GM19351 (cell line): Measurements from ENCODE around the gene HECTD1.
"Not testable (repeated sequence)": the region's sequence is repeated elsewhere in the genome, so short reads cannot be mapped to it uniquely, and the experiment has no call there.

Source experiments
- ATAC-seq: cut with Tn5 transposase; IDR thresholded peaks from one replicate; pipeline ENCODE4 v1.9.1; 2021; ENCODE audit warnings: mild to moderate bottlenecking, moderate library complexity; ENCODE audit not compliant: unreplicated experiment

Gene HECTD1

DNA sequence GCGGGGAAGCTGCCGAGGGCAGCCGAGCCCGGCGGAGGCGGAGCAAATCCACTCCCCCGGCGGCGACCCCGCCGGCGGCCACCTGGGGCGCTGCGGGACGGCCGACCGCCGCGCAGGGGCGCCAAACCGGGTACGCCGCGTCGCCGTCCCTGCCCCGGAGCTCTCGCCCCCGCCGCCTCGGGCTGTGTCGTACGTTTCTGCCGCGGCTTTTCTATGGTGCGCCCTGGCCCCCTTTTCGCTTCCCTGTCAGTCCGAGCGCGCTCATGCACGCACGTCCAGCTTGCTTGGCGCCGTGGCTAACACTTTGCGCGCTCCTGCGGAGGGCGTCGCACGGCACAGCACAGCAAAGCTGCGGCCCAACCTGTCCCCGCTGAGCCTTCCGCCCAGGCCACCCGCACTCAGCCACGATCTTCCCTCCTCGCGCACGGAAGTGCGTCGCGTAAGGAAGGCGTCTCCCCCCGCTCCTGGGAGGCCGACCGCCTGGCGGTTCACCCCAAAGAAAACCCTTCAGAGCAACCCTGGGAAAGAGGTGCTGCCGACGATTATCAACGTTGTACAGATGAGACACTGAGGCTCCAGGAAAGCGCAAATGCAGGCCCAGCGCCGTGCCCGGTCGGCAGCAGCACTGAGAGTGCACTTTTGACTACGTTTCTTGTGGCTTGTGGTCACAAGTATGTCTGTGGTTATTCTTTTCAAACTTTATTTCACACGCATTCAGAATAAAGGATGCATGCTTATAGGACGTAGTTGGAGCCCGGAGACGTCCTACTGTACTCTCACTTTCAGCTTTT is at the start of gene HECTD1:
TSS of gene HECTD1 (minus strand) at position 39 of the 791 bp plus-strand sequence. CDS start 1,857 bp downstream, outside the sequence.
- ATAC-seq = peak; percentile 65

DNA sequence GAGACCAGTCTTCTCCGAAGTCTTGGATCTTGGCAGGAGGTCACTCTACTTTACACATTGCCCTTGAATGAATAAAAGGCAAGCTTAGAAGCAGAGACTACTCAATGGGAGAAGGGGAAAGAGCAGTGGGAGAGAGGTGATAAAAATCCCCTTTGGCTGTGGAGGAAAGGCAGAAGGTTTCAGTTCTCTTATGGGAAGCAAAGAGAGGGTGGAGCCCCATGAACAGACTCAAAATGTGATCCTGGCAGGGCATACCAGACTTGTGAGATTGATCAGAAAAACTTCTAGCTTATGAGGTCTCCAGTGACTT is 49.6 kb upstream of the HECTD1 start:
- ATAC-seq = no peak

DNA sequence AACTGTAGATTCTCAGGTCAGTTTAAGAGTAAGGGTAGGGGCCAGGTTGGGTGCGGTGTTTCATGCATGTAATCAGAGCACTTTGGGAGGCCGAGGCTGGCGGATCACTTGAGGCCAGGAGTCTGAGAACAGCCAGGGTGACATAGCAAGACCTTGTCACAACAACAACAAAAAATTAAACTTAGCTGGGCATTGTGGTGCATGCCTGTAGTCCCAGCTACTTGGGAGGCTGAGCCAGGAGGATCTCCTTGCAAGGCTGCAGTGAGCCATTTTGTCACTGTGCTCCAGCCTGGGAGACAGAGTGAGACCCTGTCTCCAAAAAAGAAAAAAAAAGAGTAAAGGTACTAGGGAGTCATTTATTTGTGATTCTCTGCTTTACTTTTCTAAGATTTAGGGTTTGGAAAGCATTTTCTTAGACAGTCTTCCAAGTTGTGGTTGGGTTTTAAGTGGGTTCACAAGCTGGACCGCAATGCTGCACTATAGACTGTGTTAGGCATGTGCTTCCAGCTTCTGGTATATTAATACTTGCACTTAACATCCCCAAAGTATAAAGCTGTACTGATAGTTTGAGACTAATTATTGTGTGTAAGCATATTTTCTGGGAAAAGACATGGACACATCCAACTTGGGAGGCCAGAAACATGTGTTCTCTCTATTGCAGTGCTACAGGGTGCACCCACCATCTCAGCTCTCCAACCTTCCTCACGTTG is 49.1 kb upstream of the HECTD1 start:
- no peak for ATAC-seq

DNA sequence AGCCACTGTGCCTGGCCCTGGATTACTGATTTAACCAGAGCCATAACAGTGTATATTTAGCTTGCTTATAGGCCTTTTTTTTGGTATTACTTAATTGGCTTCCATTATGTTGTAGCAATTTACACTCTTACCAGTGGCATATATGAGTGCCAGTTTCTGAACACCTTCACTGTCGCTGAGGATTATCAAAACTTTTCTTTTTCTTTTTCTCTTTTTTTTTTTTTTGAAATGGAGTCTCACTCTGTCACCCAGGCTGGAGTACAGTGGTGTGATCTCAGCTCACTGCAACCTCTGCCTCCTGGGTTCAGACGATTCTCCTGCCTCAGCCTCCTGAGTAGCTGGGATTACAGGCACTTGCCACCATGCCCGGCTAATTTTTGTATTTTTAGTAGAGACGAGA is 48.3 kb upstream of the HECTD1 start:
- ATAC-seq = not testable (repeated sequence)

DNA sequence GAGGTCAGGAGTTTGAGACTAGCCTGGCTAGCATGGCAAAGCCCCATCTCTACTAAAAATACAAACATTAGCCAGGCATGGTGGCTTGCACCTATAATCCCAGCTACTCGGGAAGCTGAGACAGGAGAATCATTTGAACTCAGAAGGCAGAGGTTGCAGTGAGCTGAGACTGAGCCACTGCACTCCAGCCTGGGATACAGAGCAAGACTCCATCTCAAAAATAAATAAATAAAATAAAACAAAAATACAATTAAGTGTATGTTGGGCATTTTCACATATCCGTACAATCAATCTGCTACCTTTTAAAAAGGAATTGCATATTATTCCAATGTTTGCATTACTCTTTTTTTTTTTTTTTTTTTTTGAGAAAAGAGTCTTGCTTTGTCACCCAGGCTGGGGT is 47.7 kb upstream of the HECTD1 start:
- no peak for ATAC-seq

DNA sequence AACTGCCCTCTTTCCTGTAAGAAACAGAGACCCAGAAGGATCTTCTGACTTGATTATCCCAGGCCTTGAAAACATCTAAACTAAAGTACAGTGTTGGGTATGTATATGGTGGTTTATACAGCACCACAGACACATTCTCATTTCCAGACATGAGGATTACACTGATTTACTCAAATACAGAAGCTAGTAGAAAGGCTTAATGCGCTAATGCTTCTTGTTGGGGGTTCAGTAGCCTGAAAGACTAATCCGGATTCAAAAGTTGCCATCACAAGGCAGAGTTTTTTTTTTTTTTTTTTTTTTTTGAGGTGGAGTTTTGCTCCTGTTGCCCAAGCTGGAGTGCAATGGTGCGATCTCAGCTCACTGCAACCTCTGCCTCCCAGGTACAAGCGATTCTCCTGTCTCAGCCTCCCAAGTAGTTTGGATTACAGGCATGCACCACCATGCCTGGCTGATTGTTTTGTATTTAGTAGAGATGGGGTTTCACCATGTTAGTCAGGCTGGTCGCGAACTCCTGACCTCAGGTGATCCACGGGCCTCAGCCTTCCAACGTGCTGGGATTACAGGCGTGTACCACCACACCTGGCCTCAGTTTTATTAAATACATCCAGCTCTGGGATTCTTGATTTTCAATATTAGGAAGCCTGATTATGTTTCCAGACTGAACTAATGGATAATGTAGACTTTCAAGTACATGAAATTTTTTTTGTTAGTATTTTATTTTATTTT is 46.3 kb upstream of the HECTD1 start:
- no peak for ATAC-seq

DNA sequence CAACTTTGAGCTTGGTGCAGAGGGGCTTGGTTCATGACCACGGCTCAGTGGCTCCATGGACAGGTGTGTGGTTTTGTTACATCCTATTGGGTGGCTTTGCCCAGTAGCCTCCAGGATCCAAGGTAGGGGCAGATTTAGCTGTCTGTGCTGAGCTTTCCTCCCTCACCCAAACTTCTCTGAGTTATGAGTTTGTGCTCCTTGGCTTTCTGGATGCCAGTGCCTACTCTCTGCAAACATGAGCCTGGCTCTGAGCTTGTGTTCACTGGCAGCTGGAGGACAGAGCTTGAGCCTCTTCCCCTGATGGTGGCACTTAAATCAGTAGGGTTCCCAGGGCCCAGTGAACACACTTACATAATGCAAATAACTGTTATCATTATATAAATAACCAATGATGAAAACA is 45.3 kb upstream of the HECTD1 start:
- ATAC-seq = no peak

DNA sequence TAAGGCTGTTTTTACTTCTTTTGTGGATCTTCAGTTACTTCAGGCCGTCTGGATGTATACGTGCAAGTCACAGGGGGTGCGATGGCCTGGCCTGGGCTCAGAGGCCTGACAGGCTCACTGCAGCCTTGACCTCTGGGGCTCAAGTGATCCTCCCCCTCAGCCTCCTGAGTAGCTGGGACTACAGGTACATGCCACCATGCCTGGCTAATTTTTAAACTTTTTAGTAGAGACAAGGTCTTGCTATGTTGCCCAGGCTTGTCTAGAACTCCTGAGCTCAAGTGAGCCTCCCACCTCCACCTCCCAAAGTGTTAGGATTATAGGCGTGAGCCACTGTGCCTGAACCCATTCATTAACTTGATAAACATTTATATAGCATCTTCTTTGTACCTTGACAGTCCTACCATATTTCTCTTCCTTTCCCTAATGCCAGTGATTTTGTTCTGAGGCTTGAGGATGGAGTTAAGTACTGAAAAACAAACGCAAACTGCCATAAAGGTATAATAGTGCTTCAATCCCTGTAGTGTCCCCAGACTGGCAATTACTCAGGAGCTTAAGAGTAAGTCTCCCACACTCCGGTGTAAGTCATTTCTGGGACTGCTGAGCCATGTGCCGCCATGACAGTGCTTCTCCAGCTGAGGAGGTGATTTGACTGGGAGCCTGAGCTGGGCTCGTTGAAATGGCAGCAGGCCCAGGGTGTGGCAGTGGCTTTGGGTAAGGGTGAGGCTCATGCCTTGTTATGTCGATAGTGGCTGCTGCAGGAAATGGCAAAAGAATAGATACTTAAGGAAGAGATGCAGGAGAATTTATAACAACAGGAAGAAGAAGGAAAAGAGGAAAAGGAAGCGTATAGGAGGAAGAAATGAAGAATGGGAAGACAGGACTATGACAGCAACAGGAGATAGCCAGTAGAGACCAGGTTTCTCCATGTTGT is 43.7 kb upstream of the HECTD1 start:
- ATAC-seq = no peak

DNA sequence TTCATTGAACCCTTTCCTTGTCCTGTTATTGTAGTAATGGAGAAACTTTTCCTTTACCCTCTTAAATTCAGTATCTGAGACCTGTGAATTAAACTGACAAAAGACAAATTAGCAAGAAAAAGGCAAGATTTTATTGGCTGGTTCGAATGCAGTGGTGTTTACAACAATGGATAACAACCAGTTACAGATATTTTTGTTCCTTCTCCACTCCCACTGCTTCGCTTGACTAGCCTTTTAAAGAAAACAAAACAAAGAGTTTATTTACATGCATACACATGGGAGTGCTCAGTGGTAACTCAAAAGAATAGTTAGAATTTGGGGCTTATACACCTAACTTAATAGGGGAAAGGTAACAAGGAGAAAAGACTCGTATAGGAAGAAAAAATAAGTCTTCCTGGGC is 37.0 kb upstream of the HECTD1 start:
- no peak for ATAC-seq

DNA sequence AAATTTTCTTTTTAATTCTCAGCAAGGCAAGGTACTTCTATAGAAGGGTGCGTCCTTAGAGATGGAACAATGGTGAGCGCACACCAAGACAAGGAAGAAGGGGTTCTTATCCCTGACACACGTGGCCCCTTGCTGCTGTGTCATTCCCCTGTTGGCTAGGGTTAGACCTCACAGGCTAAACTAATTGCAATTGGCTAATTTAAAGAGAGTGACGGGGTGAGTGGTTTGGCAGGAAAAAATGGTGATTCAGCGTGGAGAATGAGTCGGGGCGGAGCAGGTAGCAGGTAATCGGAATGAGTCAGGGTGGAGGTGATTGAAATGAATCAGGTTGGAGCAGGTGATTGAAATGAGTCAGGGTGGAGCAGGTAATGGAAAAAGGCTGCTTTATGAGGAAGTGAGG is 36.3 kb upstream of the HECTD1 start:
- ATAC-seq = no peak

DNA sequence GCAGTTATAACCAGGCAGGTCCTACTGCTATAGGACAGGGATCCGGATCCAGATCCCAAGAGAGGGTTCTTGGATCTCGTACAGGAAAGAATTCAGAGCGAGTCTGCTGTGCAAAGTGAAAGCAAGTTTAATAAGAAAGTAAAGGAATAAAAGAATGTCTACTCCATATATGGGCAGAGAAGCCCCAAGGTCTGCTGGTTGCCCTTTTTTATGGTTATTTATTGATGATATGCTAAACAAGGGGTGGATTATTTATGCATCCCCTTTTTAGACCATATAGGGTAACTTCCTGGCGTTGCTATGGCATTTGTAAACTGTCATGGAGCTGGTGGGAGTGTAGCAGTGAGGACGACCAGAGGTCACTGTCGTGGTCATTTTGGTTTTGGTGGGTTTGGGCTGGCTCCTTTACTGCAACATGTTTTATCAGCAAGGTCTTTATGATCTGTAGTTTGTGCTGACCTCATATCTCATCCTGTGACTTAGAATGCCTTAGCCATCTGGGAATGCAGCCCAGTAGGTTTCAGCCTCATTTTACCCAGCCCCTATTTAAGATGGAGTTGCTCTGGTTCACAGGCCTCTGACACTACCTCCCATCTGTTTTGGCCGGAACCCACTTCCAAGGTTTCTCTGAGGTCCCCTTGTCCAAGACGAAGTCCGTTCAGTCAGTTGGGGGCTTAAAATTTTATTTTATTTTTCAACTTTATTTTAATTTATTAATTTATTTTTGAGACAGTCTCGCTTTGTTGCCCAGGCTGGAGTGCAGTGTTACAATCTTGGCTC is 34.8 kb upstream of the HECTD1 start:
- not testable (repeated sequence) for ATAC-seq

DNA sequence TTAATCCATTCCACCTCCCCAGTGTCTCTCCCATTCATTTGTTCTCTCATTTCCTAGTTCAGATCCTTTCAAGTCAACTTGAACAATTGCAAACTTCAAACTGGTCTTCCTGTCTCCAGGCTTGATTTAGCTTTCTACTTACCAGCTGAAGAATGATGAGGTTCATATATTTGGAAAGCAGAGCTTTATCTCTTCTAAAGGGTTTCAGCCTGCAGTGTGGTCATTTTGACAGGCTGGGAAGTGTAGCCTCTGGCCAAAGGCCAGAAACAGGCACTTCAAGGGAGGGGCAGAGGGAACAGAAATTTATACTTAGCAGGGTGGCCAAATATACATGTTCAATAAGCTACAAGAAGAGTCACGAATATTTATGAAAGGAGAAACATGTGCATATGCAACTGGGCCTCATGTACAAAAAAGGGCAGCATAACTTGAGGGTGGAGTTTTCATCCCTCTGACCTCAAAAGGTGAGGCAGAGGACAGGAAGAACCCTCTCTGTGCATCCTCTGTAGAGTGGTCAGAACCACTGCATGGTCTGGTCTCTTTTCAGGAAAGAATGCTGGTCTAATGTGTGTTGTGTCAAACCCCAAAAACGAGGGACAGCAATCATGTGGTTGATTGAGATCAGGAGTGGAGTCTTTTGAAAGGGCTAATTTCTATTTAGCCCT is 34.0 kb upstream of the HECTD1 start:
- ATAC-seq = no peak

DNA sequence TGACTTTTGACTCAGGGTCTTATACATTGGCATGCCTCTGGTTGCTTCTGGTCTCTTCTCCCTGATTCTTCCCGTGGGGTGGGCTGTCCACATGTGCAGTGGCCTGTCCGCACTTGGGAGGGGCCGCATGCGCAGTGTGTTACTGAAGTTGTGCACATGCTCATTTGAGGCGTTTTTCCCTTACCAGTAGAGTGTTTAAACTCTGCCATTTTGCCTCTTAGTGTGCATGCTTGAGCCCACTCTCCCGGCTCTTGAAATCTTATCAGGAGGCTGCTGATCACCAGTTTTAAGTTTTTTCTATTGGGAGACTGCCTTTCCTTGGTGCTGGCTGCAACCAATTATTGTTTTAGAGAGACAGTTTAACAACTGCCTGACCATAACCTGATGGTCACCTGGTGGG is 32.1 kb upstream of the HECTD1 start:
- ATAC-seq = no peak

DNA sequence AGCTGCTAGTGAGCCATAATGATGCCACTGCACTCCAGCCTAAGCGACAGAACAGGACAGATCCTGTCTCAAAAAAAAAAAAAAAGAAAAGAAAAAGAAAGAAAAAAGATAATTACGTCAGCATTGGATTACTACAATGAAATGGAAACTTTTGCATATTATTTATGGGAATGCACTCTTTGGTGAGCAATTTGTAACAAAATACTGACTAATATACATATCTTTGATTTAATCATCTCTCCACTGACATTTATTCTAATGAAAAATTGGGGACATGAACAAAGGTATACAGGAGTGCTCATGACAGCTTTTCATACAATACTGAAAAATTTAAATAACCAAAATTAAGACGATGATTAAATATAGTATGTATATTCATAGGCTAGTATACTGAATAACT is 27.9 kb upstream of the HECTD1 start:
- no peak for ATAC-seq

DNA sequence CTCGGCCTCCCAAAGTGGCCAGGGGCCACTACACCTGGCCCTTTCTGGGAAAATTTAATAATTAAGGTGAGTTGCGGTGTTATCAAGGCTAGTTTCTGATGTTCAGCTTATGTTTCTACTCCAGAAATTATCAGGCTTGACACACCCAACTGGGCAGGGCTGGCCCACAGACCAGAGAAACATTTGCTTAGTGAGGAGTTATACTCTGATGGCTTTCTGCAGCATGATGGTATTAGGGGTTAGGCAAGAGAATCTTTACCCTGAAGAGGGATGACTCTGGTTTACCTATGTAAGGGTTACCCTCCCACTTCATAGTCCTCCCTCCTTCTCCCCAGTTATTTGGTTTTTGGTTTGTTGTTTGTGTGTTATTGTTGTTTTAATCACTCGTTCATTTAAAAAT is 24.5 kb upstream of the HECTD1 start:
- ATAC-seq = no peak

DNA sequence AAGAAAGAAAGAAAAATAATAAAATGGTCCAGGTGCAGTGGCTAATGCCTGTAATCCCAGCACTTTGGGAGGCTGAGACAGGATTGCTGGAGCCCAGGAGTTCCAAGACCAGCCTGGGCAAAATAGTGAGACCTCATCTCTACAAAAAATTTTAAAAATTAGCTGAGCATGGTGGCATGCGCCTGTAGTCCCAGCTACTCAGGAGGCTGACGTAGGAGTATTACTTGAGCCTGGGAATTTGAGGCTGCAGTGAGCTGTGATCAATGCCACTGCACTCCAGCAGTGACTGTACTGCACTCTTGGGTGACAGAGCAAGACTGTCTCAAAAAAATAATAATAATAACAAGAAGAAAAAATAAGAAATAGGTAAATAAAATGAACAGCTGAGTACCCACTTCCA is 23.7 kb upstream of the HECTD1 start:
- not testable (repeated sequence) for ATAC-seq

DNA sequence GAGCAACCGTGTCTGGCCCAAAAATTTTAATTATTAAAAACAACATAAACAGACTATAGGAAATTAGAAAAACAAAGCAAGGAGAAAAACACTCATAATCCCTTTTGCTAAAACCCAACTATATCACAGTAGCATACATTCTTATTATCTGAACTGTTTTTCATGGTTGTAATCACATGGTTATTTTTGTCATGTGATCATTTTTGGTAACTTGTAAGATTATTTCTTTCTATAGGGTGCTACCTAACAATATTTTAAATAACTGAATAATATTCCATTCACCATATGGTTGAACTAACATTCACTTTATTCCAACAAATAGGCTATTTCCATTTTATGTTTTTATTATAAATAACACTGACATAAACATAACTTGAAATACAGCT is 23.0 kb upstream of the HECTD1 start:
- ATAC-seq = no peak

DNA sequence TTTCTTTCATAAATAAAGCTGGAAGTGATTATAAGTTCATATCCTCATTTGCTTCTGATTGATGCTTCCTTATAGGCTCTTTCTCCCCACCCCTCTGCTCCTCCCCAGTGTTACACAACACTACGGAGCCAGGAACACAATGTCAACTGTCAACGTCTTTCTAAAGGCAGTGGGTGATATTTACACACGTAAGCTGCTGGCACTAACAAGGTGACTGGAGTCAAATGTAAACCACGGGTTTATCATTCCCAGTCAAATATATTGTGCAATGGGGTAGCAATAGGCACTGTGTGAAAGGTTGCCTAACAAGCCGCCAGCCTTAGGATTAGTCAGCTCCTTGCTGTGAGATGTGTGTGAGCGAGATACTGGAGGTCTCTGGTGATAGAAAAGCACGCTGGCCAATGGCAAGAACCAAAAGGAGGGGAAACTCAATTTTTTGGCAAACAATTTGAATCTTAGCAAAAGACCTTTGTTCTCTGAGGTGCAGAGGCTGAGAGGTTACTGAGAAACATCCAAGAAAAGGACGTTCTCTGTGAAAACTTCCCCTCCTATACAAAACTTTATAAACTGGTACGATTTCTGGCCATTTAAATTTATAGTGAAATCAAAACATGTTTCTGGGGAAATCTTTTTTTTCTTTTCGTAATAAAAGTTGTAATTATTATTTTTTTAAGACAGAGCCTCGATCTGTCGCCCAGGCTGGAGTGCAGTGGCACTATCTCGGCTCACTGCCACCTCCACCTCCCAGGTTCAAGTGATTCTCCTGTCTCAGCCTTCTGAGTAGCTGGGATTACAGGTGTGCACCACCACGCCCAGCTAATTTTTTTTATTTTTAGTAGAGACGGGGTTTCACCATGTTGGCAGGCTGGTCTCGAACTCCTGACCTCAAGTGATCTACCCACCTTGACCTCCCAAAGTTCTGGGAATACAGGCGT is 22.3 kb upstream of the HECTD1 start:
- ATAC-seq = no peak

DNA sequence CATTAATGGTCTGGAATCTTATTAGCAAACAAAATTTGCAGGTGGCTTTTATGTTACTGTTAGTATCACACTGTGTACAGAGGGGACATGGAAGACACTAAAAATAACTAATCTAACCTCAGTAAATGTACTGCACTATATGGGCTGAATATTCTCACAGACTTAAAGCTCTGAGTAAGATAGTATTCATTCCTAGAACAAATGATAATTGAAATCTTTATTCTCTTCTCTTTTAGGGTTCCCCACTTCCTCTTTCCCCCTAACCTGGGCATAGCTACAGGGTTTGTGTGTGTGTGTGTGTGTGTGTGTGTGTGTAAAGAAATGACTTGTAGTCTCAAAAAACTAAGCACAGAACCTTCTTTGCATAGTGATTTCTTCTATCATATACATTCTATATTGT is 21.4 kb upstream of the HECTD1 start:
- peak; percentile 88 for ATAC-seq
